Panc1 (cell line): ENCODE data around the gene RPP30.

ENCODE experiments used
- CTCF ChIP-seq: fragments of 450-650 bp; IDR thresholded peaks from 2 replicates; pipeline ENCODE4 v1.5.1; 2017; ENCODE audit warnings: mild to moderate bottlenecking
- POLR2AphosphoS5 ChIP-seq: IDR thresholded peaks from 2 replicates; pipeline ENCODE4 v1.6.1; 2012; ENCODE audit warnings: mild to moderate bottlenecking, low read depth, low read length, moderate library complexity
- REST ChIP-seq, 2 experiments: IDR thresholded peaks; 2 replicates each; pipeline ENCODE4 v1.6.1; 2011 to 2012; ENCODE audit warnings: low read depth in 2 of 2, control low read depth in 1 of 2, low read length in 1 of 2, mild to moderate bottlenecking in 1 of 2, moderate library complexity in 1 of 2; ENCODE audit not compliant: insufficient read depth in 1 of 2

GRCh38 chr10:90945491-90946070, 73.8 kb downstream of the RPP30 start:
- TF ChIP-seq CTCF (no peak), POLR2AphosphoS5 (no peak), REST (IDR thresholded peaks at IDR 0.05; ENCODE audit: insufficient read depth in 1 of 2, low read depth in 2 of 2, low read length in 1 of 2) (no peak)
